HCT116 (cell line): ENCODE measurements around the gene CD27. TPM values are rescaled to one million over a fixed set of nuclear protein-coding genes. Genes with fewer than 3 reads are reported as not detected.

ENCODE experiments used
- ATAC-seq: fragments of 200-7000 bp; cut with Tn5 transposase; 2 replicates; pipeline ENCODE4 v1.9.1; 2020; ENCODE audit warnings: mild to moderate bottlenecking, moderate library complexity
- BruUV-seq: library from RNA; stranded (reverse); fragments of 400-500 nt; replicated peaks from 2 replicates; lab custom pipeline; 2021; lab: Mats Ljungman, UMichigan
- CTCF ChIA-PET: fragments of 300-600 bp; sonication (Branson Sonifier 250); formaldehyde crosslinking; loops from one replicate; lab custom pipeline; 2021; ENCODE audit warnings: antibody characterized with exemption; lab: Charles Lee
- POLR2A ChIA-PET: fragments of 300-600, 350-600 bp; sonication (Branson Sonifier 250); formaldehyde crosslinking; loops from one replicate; lab custom pipeline; 2021; ENCODE audit warnings: antibody characterized with exemption; lab: Charles Lee
- RAD21 ChIA-PET, 2 experiments: fragments of 300-600 bp; sonication (Branson Sonifier 250); formaldehyde crosslinking; loops; one replicate each; lab custom pipeline; 2023; ENCODE audit warnings: low total read pairs in 2 of 2; ENCODE audit not compliant: uncharacterized antibody in 2 of 2, unreplicated experiment in 2 of 2, low non-redundant PET in 1 of 2; lab: Charles Lee
- DNase-seq: peaks from one replicate; pipeline ENCODE4 v3.0.0-alpha.2; 2010; ENCODE audit warnings: low read depth, low spot score
- H2AFZ ChIP-seq: fragments of 200-600 bp; shearing (Covaris generic), sonication (generic); 2 replicates; pipeline ENCODE4 v1.6.1; 2017; ENCODE audit warnings: low read depth, mixed run types, mixed read lengths, antibody characterized with exemption, low read length; ENCODE audit not compliant: poor library complexity, severe bottlenecking
- H3K27ac ChIP-seq: 2 replicates; pipeline ENCODE4 v1.5.1; 2012; ENCODE audit warnings: low read depth, low read length
- H3K27me3 ChIP-seq: fragments of 200-600 bp; sonication (generic); 2 replicates; pipeline ENCODE4 v1.6.1; 2016; ENCODE audit warnings: mixed run types, low read length, mixed read lengths; ENCODE audit not compliant: insufficient read depth
- H3K36me3 ChIP-seq, 2 experiments: fragments of 200-500 bp in 1 of 2; fragments of 200-600 bp in 1 of 2; sonication (Bioruptor generic) in 1 of 2; sonication (generic) in 1 of 2; 2 replicates each; pipeline versions ENCODE4 v1.5.1 to v1.6.1; 2014 to 2016; ENCODE audit warnings: low read length in 2 of 2, inconsistent platforms in 1 of 2, mixed read lengths in 1 of 2, mixed run types in 1 of 2; ENCODE audit not compliant: insufficient read depth in 2 of 2, control insufficient read depth in 1 of 2
- H3K4me1 ChIP-seq, 2 experiments: fragments of 200-600 bp in 1 of 2; sonication (generic) in 1 of 2; 2 replicates each; pipeline versions ENCODE4 v1.5.1 to v1.6.1; 2012 to 2017; ENCODE audit warnings: low read length in 2 of 2, inconsistent platforms in 1 of 2, mild to moderate bottlenecking in 1 of 2, mixed read lengths in 1 of 2, mixed run types in 1 of 2, moderate library complexity in 1 of 2; ENCODE audit not compliant: insufficient read depth in 2 of 2, control insufficient read depth in 1 of 2
- H3K4me2 ChIP-seq: fragments of 200-600 bp; sonication (generic); 2 replicates; pipeline ENCODE4 v1.6.1; 2017; ENCODE audit warnings: mixed run types, low read length, mixed read lengths
- H3K4me3 ChIP-seq, 2 experiments: fragments of 200-600 bp in 1 of 2; sonication (generic) in 1 of 2; replicated peaks in 1 of 2; 2 replicates each; pipeline ENCODE4 v1.5.1; 2011 to 2016; ENCODE audit warnings: low read length in 2 of 2, control low read depth in 1 of 2, low read depth in 1 of 2, mild to moderate bottlenecking in 1 of 2, mixed read lengths in 1 of 2, mixed run types in 1 of 2
- H3K79me2 ChIP-seq: fragments of 200-600 bp; sonication (generic); 2 replicates; pipeline ENCODE4 v1.6.1; 2017; ENCODE audit warnings: mild to moderate bottlenecking, mixed run types, low read length, moderate library complexity, mixed read lengths; ENCODE audit not compliant: insufficient read depth
- H3K9ac ChIP-seq: fragments of 200-600 bp; sonication (generic); 2 replicates; pipeline ENCODE4 v1.6.1; 2016; ENCODE audit warnings: low read length, mixed read lengths
- H3K9me2 ChIP-seq: fragments of 200-600 bp; sonication (generic), shearing (Covaris generic); 2 replicates; pipeline ENCODE4 v1.6.1; 2017; ENCODE audit warnings: mixed run types, mild to moderate bottlenecking, moderate library complexity; ENCODE audit not compliant: insufficient read depth
- H3K9me3 ChIP-seq, 2 experiments: fragments of 200-500 bp in 1 of 2; fragments of 200-600 bp in 1 of 2; sonication (Bioruptor generic) in 1 of 2; sonication (generic) in 1 of 2; 2 replicates each; pipeline ENCODE4 v1.6.1; 2014 to 2017; ENCODE audit warnings: low read length in 2 of 2, mixed read lengths in 2 of 2, inconsistent platforms in 1 of 2, low read depth in 1 of 2, mild to moderate bottlenecking in 1 of 2, mixed run types in 1 of 2, moderate library complexity in 1 of 2; ENCODE audit not compliant: control insufficient read depth in 1 of 2, insufficient read depth in 1 of 2
- H4K20me1 ChIP-seq: fragments of 200-600 bp; sonication (generic), shearing (Covaris generic); 2 replicates; pipeline ENCODE4 v1.6.1; 2017; ENCODE audit warnings: mixed run types, mild to moderate bottlenecking, moderate library complexity; ENCODE audit not compliant: insufficient read depth
- CBX3 ChIP-seq: IDR thresholded peaks from 2 replicates; pipeline ENCODE4 v1.6.1; 2012; ENCODE audit warnings: low read depth
- EGR1 ChIP-seq: IDR thresholded peaks from 2 replicates; pipeline ENCODE4 v1.6.1; 2012; ENCODE audit warnings: low read depth
- ELF1 ChIP-seq: IDR thresholded peaks from 2 replicates; pipeline ENCODE4 v1.6.1; 2012; ENCODE audit warnings: low read depth, borderline replicate concordance
- MAX ChIP-seq: IDR thresholded peaks from 2 replicates; pipeline ENCODE4 v1.6.1; 2012
- POLR2A ChIP-seq: IDR thresholded peaks from 2 replicates; pipeline ENCODE4 v1.7.0; 2011; ENCODE audit warnings: borderline replicate concordance; ENCODE audit not compliant: insufficient read depth, insufficient read length; ENCODE audit errors: extremely low read depth
- POLR2AphosphoS5 ChIP-seq: IDR thresholded peaks from 2 replicates; pipeline ENCODE4 v1.6.1; 2011; ENCODE audit warnings: mild to moderate bottlenecking, low read depth, low read length, moderate library complexity
- RAD21 ChIP-seq: IDR thresholded peaks from 2 replicates; pipeline ENCODE4 v1.6.1; 2012; ENCODE audit warnings: low read depth, mild to moderate bottlenecking
- SP1 ChIP-seq: IDR thresholded peaks from 2 replicates; pipeline ENCODE4 v1.6.1; 2012; ENCODE audit warnings: low read depth
- YY1 ChIP-seq: IDR thresholded peaks from 2 replicates; pipeline ENCODE4 v1.6.1; 2011; ENCODE audit warnings: low read length, low read depth, moderate library complexity, mild to moderate bottlenecking; ENCODE audit not compliant: insufficient replicate concordance; ENCODE audit errors: extremely low read depth
- ZBTB33 ChIP-seq: IDR thresholded peaks from 2 replicates; pipeline ENCODE4 v1.6.1; 2011; ENCODE audit warnings: mild to moderate bottlenecking, low read length, moderate library complexity; ENCODE audit not compliant: insufficient replicate concordance; ENCODE audit errors: extremely low read depth
- intact Hi-C: fragments of 100-400 bp; cut with micrococcal nuclease; formaldehyde crosslinking; loops from 2 replicates; pipeline ENCODE4 v1.10.0; 2022
- total RNA-seq: library from RNA; stranded (reverse); gene quantifications from one replicate; pipeline ENCODE4 v1.2.1, GENCODE V29; 2021; ENCODE audit not compliant: unreplicated experiment

The CD27 gene
- total RNA-seq, 1 experiment from 2014 or later: 0.25 TPM

DNA sequence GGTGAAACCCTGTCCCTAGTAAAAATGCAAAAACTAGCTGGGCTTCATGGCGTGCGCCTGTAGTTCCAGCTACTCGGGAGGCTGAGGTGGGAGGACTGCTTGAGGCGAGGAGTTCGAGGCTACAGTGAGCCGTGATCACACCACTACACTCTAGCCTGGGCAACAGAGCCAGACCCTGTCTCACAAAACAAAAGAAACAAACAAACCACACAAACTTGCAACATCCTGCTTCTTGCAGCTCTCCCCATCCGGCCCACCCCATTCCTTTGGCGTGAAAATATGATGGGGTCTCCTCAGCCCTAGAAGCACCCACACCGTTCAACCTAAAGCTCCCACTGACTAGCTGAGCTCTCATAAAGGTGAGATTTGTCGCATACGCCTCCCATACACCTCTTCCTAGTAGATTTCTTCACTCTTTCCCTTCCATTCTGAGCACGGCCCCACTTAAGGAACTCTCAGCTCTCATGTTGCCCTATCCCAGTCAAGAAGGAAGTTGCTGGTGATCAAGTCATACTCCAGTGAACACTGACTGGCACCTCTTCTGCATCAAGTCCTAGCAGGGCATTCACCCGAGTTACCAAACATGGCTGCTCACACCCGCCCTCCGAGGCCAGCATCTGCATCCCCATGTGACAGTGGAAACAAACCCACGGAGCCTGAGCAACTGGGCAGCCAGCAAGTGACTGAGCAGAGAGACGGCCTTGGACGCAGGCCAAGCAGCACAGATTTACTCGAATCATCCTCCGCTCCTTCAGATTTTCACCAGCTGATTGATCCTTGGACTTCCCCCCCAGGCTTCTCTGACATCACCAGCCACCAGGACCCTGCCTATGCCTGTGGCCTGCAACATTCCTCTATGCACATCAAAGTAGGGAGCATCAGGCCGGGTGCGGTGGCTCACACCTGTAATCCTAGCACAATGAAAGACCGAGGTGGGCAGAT is 18.9 kb upstream of the CD27 start:
- POLR2A ChIA-PET: interaction anchor here (1.3 kb wide), 1 partner anchor 108 kb away, joined by 4 read pairs; the partner anchor contains the start of gene GAPDH
- TF ChIP-seq ELF1 (no peak), ZBTB33 (no peak), YY1 (no peak), MAX (no peak), POLR2A (no peak), CBX3 (no peak), EGR1 (no peak), SP1 (no peak), RAD21 (no peak), POLR2AphosphoS5 (no peak)
- TF ChIP-seq, all 23 proteins: peak for 0
- Histone ChIP-seq H3K4me1 (peaks cover 12 to 34% of the 10 kb centered on the region in 2 experiments), H2AFZ (no peak overlapping the region), H3K9me2 (no peaks in the 10 kb centered on the region), H3K36me3 (no peaks in the 10 kb centered on the region), H3K4me2 (no peak overlapping the region), H3K27me3 (no peaks in the 10 kb centered on the region), H4K20me1 (no peaks in the 10 kb centered on the region), H3K4me3 (no peak overlapping the region), H3K79me2 (no peaks in the 10 kb centered on the region), H3K27ac (no peak overlapping the region), H3K9ac (no peak overlapping the region), H3K9me3 (no peaks in the 10 kb centered on the region)
- BruUV-seq: no TSS peak
- ChIA-PET RAD21 (interaction anchor here in 1 of 2 experiments (0.6 to 0.7 kb wide), 2 partner anchors 39 to 239 kb away, joined by 3 read pairs; no protein-coding TSS in a partner anchor), CTCF (interaction anchor here (2.4 to 5.3 kb wide), 2 partner anchors 39 to 112 kb away, joined by 13 to 46 read pairs; no protein-coding TSS in a partner anchor)
- ATAC-seq (no peak), DNase-seq (no peak)
- intact Hi-C loops: no loop called here
